Skeletal muscle cell (primary cell): Measurements from ENCODE around the gene NELL2.

ENCODE experiments used
- DNase-seq: peaks from one replicate; pipeline ENCODE4 v3.0.0-alpha.2; 2010; ENCODE audit warnings: low read depth
- H3K4me3 ChIP-seq: 2 replicates; pipeline ENCODE4 v1.5.1; 2011; ENCODE audit warnings: low read depth, mild to moderate bottlenecking, control low read depth, low read length, moderate library complexity

NELL2 gene

GRCh38 chr12:44570036-44570583 lies 306.0 kb downstream of the NELL2 start:
- H3K4me3 ChIP-seq, result no peak overlapping the region
- no peak for DNase-seq

- no peak for DNase-seq
- H3K4me3 ChIP-seq, result no peak overlapping the region
Measured at GRCh38 chr12:44565163-44565562, 311.0 kb downstream of the NELL2 start.

GRCh38 chr12:44563486-44563885 lies 312.6 kb downstream of the NELL2 start:
- DNase-seq, result no peak

GRCh38 chr12:44558340-44559100 lies 317.6 kb downstream of the NELL2 start:
- DNase-seq, result no peak
- no peak overlapping the region for H3K4me3 ChIP-seq

More at GRCh38 chr12:44563486-44563885, 312.6 kb downstream of the NELL2 start:
- no peak overlapping the region for H3K4me3 ChIP-seq

GRCh38 chr12:44555454-44555853 lies 320.7 kb downstream of the NELL2 start:
- no peak for DNase-seq
- no peak overlapping the region for H3K4me3 ChIP-seq

- DNase-seq, result no peak
- H3K4me3 ChIP-seq, result no peak overlapping the region
Measured at GRCh38 chr12:44551631-44552030, 324.5 kb downstream of the NELL2 start.

GRCh38 chr12:44550377-44550776 lies 325.7 kb downstream of the NELL2 start:
- no peak for DNase-seq
- no peak overlapping the region for H3K4me3 ChIP-seq

GRCh38 chr12:44546060-44546459 lies 330.1 kb downstream of the NELL2 start:
- no peak overlapping the region for H3K4me3 ChIP-seq
- DNase-seq, result no peak

GRCh38 chr12:44544018-44544417 lies 332.1 kb downstream of the NELL2 start:
- H3K4me3 ChIP-seq, result no peak overlapping the region
- DNase-seq, result no peak

- DNase-seq, result no peak
- no peak overlapping the region for H3K4me3 ChIP-seq
Measured at GRCh38 chr12:44542716-44543115, 333.4 kb downstream of the NELL2 start.

GRCh38 chr12:44537354-44537753 lies 338.8 kb downstream of the NELL2 start:
- H3K4me3 ChIP-seq, result no peak overlapping the region
- DNase-seq, result no peak

- H3K4me3 ChIP-seq, result no peak overlapping the region
- DNase-seq, result no peak
Measured at GRCh38 chr12:44532940-44533339, 343.2 kb downstream of the NELL2 start.

- H3K4me3 ChIP-seq, result no peak overlapping the region
- no peak for DNase-seq
Measured at GRCh38 chr12:44531320-44531971, 344.7 kb downstream of the NELL2 start.

GRCh38 chr12:44526655-44527182 lies 349.4 kb downstream of the NELL2 start:
- no peak for DNase-seq
- no peak overlapping the region for H3K4me3 ChIP-seq

- DNase-seq, result no peak
- no peak overlapping the region for H3K4me3 ChIP-seq
Measured at GRCh38 chr12:44525806-44526654, 350.1 kb downstream of the NELL2 start.

GRCh38 chr12:44523828-44524227 lies 352.3 kb downstream of the NELL2 start:
- H3K4me3 ChIP-seq, result no peak overlapping the region

GRCh38 chr12:44521702-44522101 lies 354.4 kb downstream of the NELL2 start:
- DNase-seq, result no peak
- H3K4me3 ChIP-seq, result no peak overlapping the region

More at GRCh38 chr12:44523828-44524227, 352.3 kb downstream of the NELL2 start:
- no peak for DNase-seq

- H3K4me3 ChIP-seq, result no peak overlapping the region
- no peak for DNase-seq
Measured at GRCh38 chr12:44519931-44520330, 356.2 kb downstream of the NELL2 start.

GRCh38 chr12:44511289-44511688 lies 364.8 kb downstream of the NELL2 start:
- DNase-seq, result no peak
- H3K4me3 ChIP-seq, result no peak overlapping the region

GRCh38 chr12:44510510-44510909 lies 365.6 kb downstream of the NELL2 start:
- DNase-seq, result no peak
- no peak overlapping the region for H3K4me3 ChIP-seq
